ENCODE results near the gene SELENOP.

GRCh38 chr5:42787845-42788244 is 23.8 kb downstream of the SELENOP start:
- TF ChIP-seq CTCF (IDR thresholded peaks at IDR 0.05) (no peak), POLR2A (IDR thresholded peaks at IDR 0.05) (no peak), EP300 (IDR thresholded peaks at IDR 0.05) (no peak), POLR2AphosphoS5 (IDR thresholded peaks at IDR 0.05) (no peak)
